Smooth muscle cell (in vitro differentiated cells): ENCODE data around the gene NOA1. TPM values are rescaled to one million over a fixed set of nuclear protein-coding genes. Genes with fewer than 3 reads are reported as not detected.
A peak's percentile ranks its signal among the peaks of the same experiment; 100 is the strongest.

Experiments used
- DNase-seq: peaks from one replicate; lab custom pipeline; 2025; ENCODE audit not compliant: unreplicated experiment; lab: John Stamatoyannopoulos, UW
- H2AFZ ChIP-seq: fragments of 200-600 bp; sonication (generic); 2 replicates; pipeline ENCODE4 v1.6.0; 2016; ENCODE audit warnings: antibody characterized with exemption, low read depth, mild to moderate bottlenecking
- H3F3A ChIP-seq: fragments of 200-600 bp; sonication (generic); 2 replicates; pipeline ENCODE4 v1.6.0; 2017; ENCODE audit warnings: antibody characterized with exemption, low read depth
- H3K27ac ChIP-seq: fragments of 200-600 bp; sonication (generic); 2 replicates; pipeline ENCODE4 v1.5.1; 2016; ENCODE audit warnings: low read depth, mild to moderate bottlenecking
- H3K27me3 ChIP-seq: fragments of 200-600 bp; sonication (generic); 2 replicates; pipeline ENCODE4 v1.6.1; 2016; ENCODE audit warnings: low read depth, mild to moderate bottlenecking
- H3K36me3 ChIP-seq: fragments of 200-600 bp; sonication (generic); 2 replicates; pipeline ENCODE4 v1.5.1; 2016; ENCODE audit warnings: low read depth
- H3K4me1 ChIP-seq: fragments of 200-600 bp; sonication (generic); 2 replicates; pipeline ENCODE4 v1.5.1; 2016; ENCODE audit warnings: low read depth
- H3K4me2 ChIP-seq: fragments of 200-600 bp; sonication (generic); 2 replicates; pipeline ENCODE4 v1.6.0; 2016; ENCODE audit warnings: mild to moderate bottlenecking
- H3K4me3 ChIP-seq: fragments of 200-600 bp; sonication (generic); 2 replicates; pipeline ENCODE4 v1.5.1; 2016; ENCODE audit warnings: mild to moderate bottlenecking
- H3K79me2 ChIP-seq: fragments of 200-600 bp; sonication (generic); 2 replicates; pipeline ENCODE4 v1.6.0; 2016; ENCODE audit warnings: low read depth, mild to moderate bottlenecking
- H3K9ac ChIP-seq: fragments of 200-600 bp; sonication (generic); 2 replicates; pipeline ENCODE4 v1.6.0; 2016; ENCODE audit warnings: low read depth
- H3K9me3 ChIP-seq: fragments of 200-600 bp; sonication (generic); replicated peaks from 2 replicates; pipeline ENCODE4 v1.5.1; 2016; ENCODE audit warnings: low read depth
- H4K20me1 ChIP-seq: fragments of 200-600 bp; sonication (generic); 2 replicates; pipeline ENCODE4 v1.6.0; 2016; ENCODE audit warnings: low read depth
- WGBS: methylation state at CpG from one replicate; pipeline ENCODE4 v1.1.7; 2016; ENCODE audit warnings: low lambda C conversion rate; 5-methylcytosine and 5-hydroxymethylcytosine counted together
- polyA plus RNA-seq: library from polyadenylated mRNA; unstranded; fragments of >200 nt; fragmentation: Nextera tagmentation; extraction: Ambion mirVana; gene quantifications from 2 replicates; pipeline ENCODE4 v1.2.1, GENCODE V29; 2016
- total RNA-seq: library from RNA; depleted of rRNA; stranded (reverse); fragments of >200 nt; gene quantifications from 2 replicates; pipeline ENCODE4 v1.2.3, GENCODE V29; 2014
- TF ChIP-seq, protein P1 (sequence below): fragments of 200-600 bp; sonication (generic); IDR thresholded peaks from 2 replicates; pipeline ENCODE4 v1.5.1; 2017; ENCODE audit warnings: borderline replicate concordance, mild to moderate bottlenecking, antibody characterized with exemption; ENCODE audit not compliant: insufficient read depth, poor library complexity, severe bottlenecking

The NOA1 gene
- total and polyA plus RNA-seq, 2 experiments from 2014 or later, result 7.0 to 11.7 TPM

DNA sequence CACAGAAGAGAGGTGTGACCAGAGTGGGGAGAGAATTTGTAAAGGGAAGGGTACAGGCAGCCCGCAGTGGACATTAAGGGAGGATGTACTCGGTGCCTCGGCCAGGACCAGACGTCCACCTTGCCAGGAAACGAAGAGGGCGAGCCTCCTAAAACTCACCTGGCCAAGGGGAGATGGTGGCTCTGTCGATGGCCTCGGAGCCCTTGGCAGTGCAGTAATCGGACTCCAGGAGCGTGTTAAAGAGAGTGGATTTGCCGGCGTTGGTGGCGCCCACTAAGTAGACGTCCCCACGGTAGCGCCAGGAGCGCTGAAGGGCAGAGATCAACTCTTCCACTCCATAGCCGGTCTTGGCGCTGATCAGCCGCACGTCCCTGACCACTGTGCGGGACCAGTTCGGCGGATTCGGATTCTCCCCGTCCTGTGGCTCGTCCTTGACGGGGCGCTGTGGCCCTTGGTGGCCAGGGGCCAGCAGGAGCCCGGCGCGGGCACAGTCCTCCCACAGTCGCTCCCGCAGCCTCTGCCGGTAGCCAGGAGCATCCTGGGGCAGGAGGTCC, 1.0 kb downstream of the NOA1 start:
- Histone ChIP-seq H3K4me1 (peaks cover 28% of the 10 kb centered on the region), H3F3A (peaks cover 9% of the 10 kb centered on the region), H3K4me3 (peak overlapping the region; percentile 88), H3K9me3 (no peaks in the 10 kb centered on the region), H3K27me3 (no peaks in the 10 kb centered on the region), H3K36me3 (peaks cover 22% of the 10 kb centered on the region), H3K9ac (peak overlapping the region; percentile 74), H4K20me1 (peaks cover 47% of the 10 kb centered on the region), H3K4me2 (peak overlapping the region; percentile 92), H2AFZ (no peak overlapping the region), H3K79me2 (peaks cover 63% of the 10 kb centered on the region), H3K27ac (no peak overlapping the region)
- DNase-seq, result no peak
- WGBS, result 4% methylated on average over 35 of the region's 35 CpGs
- TF ChIP-seq, protein P1, sequence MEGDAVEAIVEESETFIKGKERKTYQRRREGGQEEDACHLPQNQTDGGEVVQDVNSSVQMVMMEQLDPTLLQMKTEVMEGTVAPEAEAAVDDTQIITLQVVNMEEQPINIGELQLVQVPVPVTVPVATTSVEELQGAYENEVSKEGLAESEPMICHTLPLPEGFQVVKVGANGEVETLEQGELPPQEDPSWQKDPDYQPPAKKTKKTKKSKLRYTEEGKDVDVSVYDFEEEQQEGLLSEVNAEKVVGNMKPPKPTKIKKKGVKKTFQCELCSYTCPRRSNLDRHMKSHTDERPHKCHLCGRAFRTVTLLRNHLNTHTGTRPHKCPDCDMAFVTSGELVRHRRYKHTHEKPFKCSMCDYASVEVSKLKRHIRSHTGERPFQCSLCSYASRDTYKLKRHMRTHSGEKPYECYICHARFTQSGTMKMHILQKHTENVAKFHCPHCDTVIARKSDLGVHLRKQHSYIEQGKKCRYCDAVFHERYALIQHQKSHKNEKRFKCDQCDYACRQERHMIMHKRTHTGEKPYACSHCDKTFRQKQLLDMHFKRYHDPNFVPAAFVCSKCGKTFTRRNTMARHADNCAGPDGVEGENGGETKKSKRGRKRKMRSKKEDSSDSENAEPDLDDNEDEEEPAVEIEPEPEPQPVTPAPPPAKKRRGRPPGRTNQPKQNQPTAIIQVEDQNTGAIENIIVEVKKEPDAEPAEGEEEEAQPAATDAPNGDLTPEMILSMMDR, result no peak

DNA sequence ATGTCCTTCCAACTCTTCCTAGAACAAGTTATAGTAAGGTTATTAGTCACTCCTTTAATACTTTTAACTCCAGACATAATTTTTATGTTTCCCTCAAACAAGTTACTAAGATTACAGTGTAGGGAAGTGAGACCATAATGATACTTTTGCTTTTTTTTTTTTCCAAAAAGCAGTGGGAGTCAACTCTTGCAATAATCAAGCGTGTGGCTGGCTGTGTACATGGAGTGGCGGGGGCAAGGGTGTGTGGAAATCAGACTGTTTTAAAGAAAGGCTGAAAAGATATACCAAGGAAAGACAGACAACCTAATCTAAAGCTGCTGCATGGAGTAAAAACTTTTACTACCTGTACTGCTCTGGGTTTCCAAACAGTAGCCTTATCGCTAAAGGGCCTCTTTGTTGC, 4.1 kb downstream of the NOA1 start:
- H3F3A ChIP-seq, result peaks cover 7% of the 10 kb centered on the region
- no peak overlapping the region for H3K4me3 ChIP-seq
- H3K9me3 ChIP-seq, result no peaks in the 10 kb centered on the region
- TF ChIP-seq, protein P1, result no peak
- peaks cover 28% of the 10 kb centered on the region for H4K20me1 ChIP-seq
- peaks cover 11% of the 10 kb centered on the region for H3K4me1 ChIP-seq
- H3K9ac ChIP-seq, result no peak overlapping the region
- no peak for DNase-seq
- H3K27ac ChIP-seq, result no peak overlapping the region
- WGBS, result 99% methylated on average over 3 of the region's 3 CpGs
- H3K27me3 ChIP-seq, result no peaks in the 10 kb centered on the region
- peaks cover 37% of the 10 kb centered on the region for H3K79me2 ChIP-seq
- H2AFZ ChIP-seq, result no peak overlapping the region
- peaks cover 28% of the 10 kb centered on the region for H3K36me3 ChIP-seq
- no peak overlapping the region for H3K4me2 ChIP-seq

DNA sequence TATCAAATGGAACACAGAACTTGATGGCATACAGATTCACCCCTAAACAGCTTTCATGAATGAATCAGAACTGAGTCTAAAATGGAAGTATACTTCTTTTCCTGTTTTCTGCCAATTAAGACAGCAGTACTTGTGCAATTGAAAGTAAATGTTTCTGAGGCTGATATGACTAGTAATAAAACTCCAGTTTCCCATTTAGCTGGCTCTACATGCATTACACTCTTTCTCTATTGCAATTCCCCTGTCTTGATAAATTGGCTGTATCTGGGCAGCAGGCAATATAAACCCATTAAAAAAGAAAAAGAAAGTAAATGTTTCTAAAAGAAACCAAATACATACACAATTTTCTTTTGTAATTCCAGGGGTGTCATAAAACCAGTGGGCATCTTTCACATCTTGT, 4.6 kb downstream of the NOA1 start:
- Histone ChIP-seq H3K9me3 (no peaks in the 10 kb centered on the region), H3K36me3 (peaks cover 28% of the 10 kb centered on the region), H3K4me2 (no peak overlapping the region), H3F3A (peaks cover 2% of the 10 kb centered on the region), H3K79me2 (peaks cover 37% of the 10 kb centered on the region), H3K27me3 (no peaks in the 10 kb centered on the region), H3K9ac (no peak overlapping the region), H3K4me1 (peaks cover 11% of the 10 kb centered on the region), H3K4me3 (no peak overlapping the region), H3K27ac (no peak overlapping the region), H2AFZ (no peak overlapping the region), H4K20me1 (peaks cover 28% of the 10 kb centered on the region)
- no peak for DNase-seq
- TF ChIP-seq, protein P1, result no peak

DNA sequence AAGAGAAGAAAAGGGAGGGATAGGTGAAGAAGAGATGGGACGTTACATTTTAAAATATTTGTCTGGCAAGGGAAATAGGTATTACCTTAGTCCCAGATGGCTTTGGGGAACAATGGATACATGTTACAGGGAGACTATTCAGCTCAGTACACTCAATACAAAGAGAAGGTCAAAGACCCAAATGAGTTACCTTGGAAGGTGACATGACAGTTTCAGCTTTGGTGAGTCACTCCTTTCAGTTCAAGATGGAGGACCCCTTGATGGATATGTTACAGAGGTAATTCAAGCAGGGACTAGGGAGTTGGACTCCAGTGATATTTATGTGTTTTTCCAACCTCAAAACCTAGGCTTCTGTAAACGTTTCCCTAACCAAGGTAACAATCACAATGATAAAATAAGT, 5.0 kb downstream of the NOA1 start:
- H3K27me3 ChIP-seq, result no peaks in the 10 kb centered on the region
- TF ChIP-seq, protein P1, result no peak
- no peak overlapping the region for H3K9ac ChIP-seq
- peaks cover 31% of the 10 kb centered on the region for H3K36me3 ChIP-seq
- no peak for DNase-seq
- H3K4me2 ChIP-seq, result no peak overlapping the region
- no peaks in the 10 kb centered on the region for H3F3A ChIP-seq
- peaks cover 37% of the 10 kb centered on the region for H3K79me2 ChIP-seq
- H4K20me1 ChIP-seq, result peaks cover 28% of the 10 kb centered on the region
- H3K27ac ChIP-seq, result no peak overlapping the region
- H3K4me1 ChIP-seq, result peaks cover 11% of the 10 kb centered on the region
- no peak overlapping the region for H3K4me3 ChIP-seq
- H3K9me3 ChIP-seq, result no peaks in the 10 kb centered on the region
- 98% methylated on average over 2 of the region's 2 CpGs for WGBS
- no peak overlapping the region for H2AFZ ChIP-seq
